ENCODE measurements around the gene HOTAIR.

Gene HOTAIR

GRCh38 chr12:54005531-54005852 is 30.7 kb upstream of the HOTAIR start:
- Histone ChIP-seq H3K23ac (ENCODE audit: low read depth, low read length, poor library complexity) (no peak overlapping the region), H3K4me1 (ENCODE audit: control insufficient read depth in 2 of 2, insufficient read depth in 1 of 2, low read depth in 1 of 2, low read length in 2 of 2) (no peaks in the 10 kb centered on the region), H2BK15ac (ENCODE audit: low read length) (no peak overlapping the region), H2BK12ac (ENCODE audit: low read length) (no peak overlapping the region), H4K8ac (ENCODE audit: low read depth, low read length) (no peak overlapping the region), H3K79me1 (ENCODE audit: low read depth, low read length) (peaks cover 2% of the 10 kb centered on the region), H3K4me2 (ENCODE audit: insufficient read depth, low read length, poor library complexity, severe bottlenecking) (no peak overlapping the region), H3K9me3 (replicated peaks in 1 of 2; ENCODE audit: control insufficient read depth in 2 of 2, insufficient read depth in 1 of 2, low read depth in 1 of 2, low read length in 2 of 2) (no peaks in the 10 kb centered on the region), H2AFZ (ENCODE audit: low read length) (peak overlapping the region; percentile 74), H3K4ac (ENCODE audit: low read length) (no peak overlapping the region), H2AK5ac (ENCODE audit: low read depth, low read length) (no peak overlapping the region), H3K18ac (ENCODE audit: low read length) (no peak overlapping the region), H3K36me3 (replicated peaks in 1 of 2; ENCODE audit: control insufficient read depth in 2 of 2, insufficient read depth in 2 of 2, low read length in 2 of 2) (no peaks in the 10 kb centered on the region), H3K9ac (ENCODE audit: low read depth, low read length, poor library complexity) (no peak overlapping the region), H2BK120ac (ENCODE audit: low read depth, low read length) (no peak overlapping the region), H3K27ac (replicated peaks; ENCODE audit: low read length) (no peak overlapping the region), H3K14ac (ENCODE audit: low read length) (no peak overlapping the region), H3K4me3 (ENCODE audit: low read length in 2 of 2) (no peak overlapping the region), H2BK5ac (ENCODE audit: low read length) (no peak overlapping the region), H4K91ac (ENCODE audit: low read depth, low read length, poor library complexity) (no peak overlapping the region), H3K27me3 (ENCODE audit: control insufficient read depth in 3 of 3, insufficient read depth in 3 of 3, low read depth in 1 of 3, low read length in 3 of 3) (peaks cover 71 to 99% (median 95%) of the 10 kb centered on the region in 3 experiments)
- no peak for DNase-seq (ENCODE audit: low spot score)
- no CpG with 5 or more reads among the region's 26 CpGs for WGBS, 2 donors (ENCODE audit: extremely low coverage in 2 of 2, insufficient read length in 2 of 2, insufficient replicate concordance in 1 of 2)

- Histone ChIP-seq H2BK12ac (ENCODE audit: low read length) (no peak overlapping the region), H2BK120ac (ENCODE audit: low read depth, low read length) (no peak overlapping the region), H3K36me3 (replicated peaks in 1 of 2; ENCODE audit: control insufficient read depth in 2 of 2, insufficient read depth in 2 of 2, low read length in 2 of 2) (no peaks in the 10 kb centered on the region), H3K27ac (replicated peaks; ENCODE audit: low read length) (no peak overlapping the region), H3K14ac (ENCODE audit: low read length) (no peak overlapping the region), H3K4me1 (ENCODE audit: control insufficient read depth in 2 of 2, insufficient read depth in 1 of 2, low read depth in 1 of 2, low read length in 2 of 2) (no peaks in the 10 kb centered on the region), H2AFZ (ENCODE audit: low read length) (peak overlapping the region; percentile 74), H3K23ac (ENCODE audit: low read depth, low read length, poor library complexity) (no peak overlapping the region), H4K91ac (ENCODE audit: low read depth, low read length, poor library complexity) (no peak overlapping the region), H3K4me2 (ENCODE audit: insufficient read depth, low read length, poor library complexity, severe bottlenecking) (no peak overlapping the region), H3K79me1 (ENCODE audit: low read depth, low read length) (peaks cover 2% of the 10 kb centered on the region), H2BK5ac (ENCODE audit: low read length) (no peak overlapping the region), H3K4ac (ENCODE audit: low read length) (no peak overlapping the region), H3K9ac (ENCODE audit: low read depth, low read length, poor library complexity) (no peak overlapping the region), H2AK5ac (ENCODE audit: low read depth, low read length) (no peak overlapping the region), H3K4me3 (ENCODE audit: low read length in 2 of 2) (no peak overlapping the region), H4K8ac (ENCODE audit: low read depth, low read length) (no peak overlapping the region), H3K9me3 (replicated peaks in 1 of 2; ENCODE audit: control insufficient read depth in 2 of 2, insufficient read depth in 1 of 2, low read depth in 1 of 2, low read length in 2 of 2) (peaks cover 0 to 2% of the 10 kb centered on the region in 2 donors), H3K18ac (ENCODE audit: low read length) (no peak overlapping the region), H3K27me3 (ENCODE audit: control insufficient read depth in 3 of 3, insufficient read depth in 3 of 3, low read depth in 1 of 3, low read length in 3 of 3) (peaks cover 72 to 99% (median 95%) of the 10 kb centered on the region in 3 experiments), H2BK15ac (ENCODE audit: low read length) (no peak overlapping the region)
- no CpG with 5 or more reads among the region's 31 CpGs for WGBS, 2 donors (ENCODE audit: extremely low coverage in 2 of 2, insufficient read length in 2 of 2, insufficient replicate concordance in 1 of 2)
- no peak for DNase-seq (ENCODE audit: low spot score)
Observed at GRCh38 chr12:54004841-54005530, 30.2 kb upstream of the HOTAIR start.

GRCh38 chr12:54004063-54004840 is 29.5 kb upstream of the HOTAIR start:
- H2BK5ac ChIP-seq (ENCODE audit: low read length) = no peak overlapping the region
- no CpG with 5 or more reads among the region's 20 CpGs for WGBS, 2 donors (ENCODE audit: extremely low coverage in 2 of 2, insufficient read length in 2 of 2, insufficient replicate concordance in 1 of 2)
- H3K36me3 ChIP-seq (replicated peaks in 1 of 2; ENCODE audit: control insufficient read depth in 2 of 2, insufficient read depth in 2 of 2, low read length in 2 of 2) = no peaks in the 10 kb centered on the region
- peak overlapping the region in 1 of 2 donors; percentile 11 for H3K4me3 ChIP-seq (ENCODE audit: low read length in 2 of 2)
- DNase-seq (ENCODE audit: low spot score) = no peak
- no peak overlapping the region for H4K91ac ChIP-seq (ENCODE audit: low read depth, low read length, poor library complexity)
- no peak overlapping the region for H2AK5ac ChIP-seq (ENCODE audit: low read depth, low read length)
- no peak overlapping the region for H2BK120ac ChIP-seq (ENCODE audit: low read depth, low read length)
- H3K23ac ChIP-seq (ENCODE audit: low read depth, low read length, poor library complexity) = peak overlapping the region; percentile 13
- no peak overlapping the region for H3K18ac ChIP-seq (ENCODE audit: low read length)
- H3K27ac ChIP-seq (replicated peaks; ENCODE audit: low read length) = no peak overlapping the region
- H2BK15ac ChIP-seq (ENCODE audit: low read length) = no peak overlapping the region
- H3K27me3 ChIP-seq (ENCODE audit: control insufficient read depth in 3 of 3, insufficient read depth in 3 of 3, low read depth in 1 of 3, low read length in 3 of 3) = peaks cover 74 to 99% (median 95%) of the 10 kb centered on the region in 3 experiments
- H2BK12ac ChIP-seq (ENCODE audit: low read length) = no peak overlapping the region
- peaks cover 0 to 2% of the 10 kb centered on the region in 2 donors for H3K9me3 ChIP-seq (replicated peaks in 1 of 2; ENCODE audit: control insufficient read depth in 2 of 2, insufficient read depth in 1 of 2, low read depth in 1 of 2, low read length in 2 of 2)
- no peaks in the 10 kb centered on the region for H3K4me1 ChIP-seq (ENCODE audit: control insufficient read depth in 2 of 2, insufficient read depth in 1 of 2, low read depth in 1 of 2, low read length in 2 of 2)
- no peak overlapping the region for H3K9ac ChIP-seq (ENCODE audit: low read depth, low read length, poor library complexity)
- no peak overlapping the region for H3K4me2 ChIP-seq (ENCODE audit: insufficient read depth, low read length, poor library complexity, severe bottlenecking)
- H3K79me1 ChIP-seq (ENCODE audit: low read depth, low read length) = no peaks in the 10 kb centered on the region
- H4K8ac ChIP-seq (ENCODE audit: low read depth, low read length) = no peak overlapping the region
- no peak overlapping the region for H3K4ac ChIP-seq (ENCODE audit: low read length)
- peak overlapping the region; percentile 74 for H2AFZ ChIP-seq (ENCODE audit: low read length)
- H3K14ac ChIP-seq (ENCODE audit: low read length) = no peak overlapping the region

GRCh38 chr12:54003625-54004024 is 28.9 kb upstream of the HOTAIR start:
- no peak overlapping the region for H3K9ac ChIP-seq (ENCODE audit: low read depth, low read length, poor library complexity)
- H3K14ac ChIP-seq (ENCODE audit: low read length) = no peak overlapping the region
- no peak overlapping the region for H4K8ac ChIP-seq (ENCODE audit: low read depth, low read length)
- H4K91ac ChIP-seq (ENCODE audit: low read depth, low read length, poor library complexity) = no peak overlapping the region
- H2BK120ac ChIP-seq (ENCODE audit: low read depth, low read length) = no peak overlapping the region
- H3K4me3 ChIP-seq (ENCODE audit: low read length in 2 of 2) = no peak overlapping the region
- H3K9me3 ChIP-seq (replicated peaks in 1 of 2; ENCODE audit: control insufficient read depth in 2 of 2, insufficient read depth in 1 of 2, low read depth in 1 of 2, low read length in 2 of 2) = peaks cover 0 to 2% of the 10 kb centered on the region in 2 donors
- H2BK12ac ChIP-seq (ENCODE audit: low read length) = no peak overlapping the region
- no peak overlapping the region for H3K23ac ChIP-seq (ENCODE audit: low read depth, low read length, poor library complexity)
- no peak overlapping the region for H2AK5ac ChIP-seq (ENCODE audit: low read depth, low read length)
- H3K36me3 ChIP-seq (replicated peaks in 1 of 2; ENCODE audit: control insufficient read depth in 2 of 2, insufficient read depth in 2 of 2, low read length in 2 of 2) = no peaks in the 10 kb centered on the region
- no peak overlapping the region for H2BK15ac ChIP-seq (ENCODE audit: low read length)
- H2AFZ ChIP-seq (ENCODE audit: low read length) = no peak overlapping the region
- H3K79me1 ChIP-seq (ENCODE audit: low read depth, low read length) = no peaks in the 10 kb centered on the region
- no CpG with 5 or more reads among the region's 3 CpGs for WGBS, 2 donors (ENCODE audit: extremely low coverage in 2 of 2, insufficient read length in 2 of 2, insufficient replicate concordance in 1 of 2)
- no peak overlapping the region for H3K27ac ChIP-seq (replicated peaks; ENCODE audit: low read length)
- peaks cover 77 to 100% (median 99%) of the 10 kb centered on the region in 3 experiments for H3K27me3 ChIP-seq (ENCODE audit: control insufficient read depth in 3 of 3, insufficient read depth in 3 of 3, low read depth in 1 of 3, low read length in 3 of 3)
- H3K4ac ChIP-seq (ENCODE audit: low read length) = no peak overlapping the region
- DNase-seq (ENCODE audit: low spot score) = no peak
- no peak overlapping the region for H2BK5ac ChIP-seq (ENCODE audit: low read length)
- H3K4me1 ChIP-seq (ENCODE audit: control insufficient read depth in 2 of 2, insufficient read depth in 1 of 2, low read depth in 1 of 2, low read length in 2 of 2) = no peaks in the 10 kb centered on the region
- no peak overlapping the region for H3K4me2 ChIP-seq (ENCODE audit: insufficient read depth, low read length, poor library complexity, severe bottlenecking)
- no peak overlapping the region for H3K18ac ChIP-seq (ENCODE audit: low read length)
